ENCODE results near the gene SYNPO2. TPM values are rescaled to one million over a fixed set of nuclear protein-coding genes. Genes with fewer than 3 reads are reported as not detected.
"Not testable (repeated sequence)": the region's sequence is repeated elsewhere in the genome, so short reads cannot be mapped to it uniquely, and the experiment has no call there.

Gene SYNPO2
- total RNA-seq, 4 donors from 2014 or later: 998 to 4,186 (median 1,764) TPM

- intact Hi-C loops (cut with DNase I; ENCODE audit: low total_unique reads) (no loop called here), in situ Hi-C loops (cut with MboI; ENCODE audit: low sequenced_read_pairs in 4 of 4) (no loop called here)
- ATAC-seq (no peak), DNase-seq (no peak)
- no peak overlapping the region for H3K27ac ChIP-seq
- no peaks in the 10 kb centered on the region for H3K9me3 ChIP-seq
- H3K4me3 ChIP-seq: no peak overlapping the region
- TF ChIP-seq CTCF (IDR thresholded peaks at IDR 0.05 in 4 of 5, conservative IDR thresholded peaks at IDR 0.05 in 1 of 5) (no peak), POLR2A (IDR thresholded peaks at IDR 0.05) (no peak)
- H3K27me3 ChIP-seq: no peaks in the 10 kb centered on the region
- H3K36me3 ChIP-seq: no peaks in the 10 kb centered on the region
- no peaks in the 10 kb centered on the region for H3K4me1 ChIP-seq
Observed at GRCh38 chr4:118872181-118872580, 16.5 kb upstream of the SYNPO2 start.

- intact Hi-C loops (cut with DNase I; ENCODE audit: low total_unique reads): no loop called here
- Histone ChIP-seq H3K9me3 (no peaks in the 10 kb centered on the region), H3K4me1 (no peaks in the 10 kb centered on the region), H3K36me3 (no peaks in the 10 kb centered on the region), H3K4me3 (no peak overlapping the region), H3K27me3 (no peaks in the 10 kb centered on the region), H3K27ac (no peak overlapping the region)
- TF ChIP-seq CTCF (IDR thresholded peaks at IDR 0.05 in 4 of 5, conservative IDR thresholded peaks at IDR 0.05 in 1 of 5) (no peak), POLR2A (IDR thresholded peaks at IDR 0.05) (no peak)
- in situ Hi-C loops (cut with MboI; ENCODE audit: low sequenced_read_pairs in 4 of 4): no loop called here
- no peak for ATAC-seq
- DNase-seq: no peak
Observed at GRCh38 chr4:118877797-118878196, 10.9 kb upstream of the SYNPO2 start.

- H3K4me3 ChIP-seq; H3K4me1 ChIP-seq; H3K27me3 ChIP-seq; H3K9me3 ChIP-seq; in situ Hi-C loops (cut with MboI; ENCODE audit: low sequenced_read_pairs in 4 of 4); H3K36me3 ChIP-seq; intact Hi-C loops (cut with DNase I; ENCODE audit: low total_unique reads); H3K27ac ChIP-seq; DNase-seq; ATAC-seq: not testable (repeated sequence)
Observed at GRCh38 chr4:118878507-118878906, 10.1 kb upstream of the SYNPO2 start.

GRCh38 chr4:118879409-118879808, 9.2 kb upstream of the SYNPO2 start:
- no peaks in the 10 kb centered on the region for H3K9me3 ChIP-seq
- TF ChIP-seq POLR2A (IDR thresholded peaks at IDR 0.05) (no peak), CTCF (IDR thresholded peaks at IDR 0.05 in 4 of 5, conservative IDR thresholded peaks at IDR 0.05 in 1 of 5) (no peak)
- intact Hi-C loops (cut with DNase I; ENCODE audit: low total_unique reads): no loop called here
- no peaks in the 10 kb centered on the region for H3K27me3 ChIP-seq
- in situ Hi-C loops (cut with MboI; ENCODE audit: low sequenced_read_pairs in 4 of 4): no loop called here
- H3K27ac ChIP-seq: no peak overlapping the region
- DNase-seq (no peak), ATAC-seq (no peak)
- H3K4me3 ChIP-seq: no peak overlapping the region
- H3K36me3 ChIP-seq: no peaks in the 10 kb centered on the region
- H3K4me1 ChIP-seq: no peaks in the 10 kb centered on the region

GRCh38 chr4:118881512-118882146, 7.0 kb upstream of the SYNPO2 start:
- no peak for DNase-seq
- Histone ChIP-seq H3K9me3 (no peaks in the 10 kb centered on the region), H3K4me3 (no peak overlapping the region), H3K4me1 (no peaks in the 10 kb centered on the region), H3K36me3 (no peaks in the 10 kb centered on the region), H3K27me3 (no peaks in the 10 kb centered on the region), H3K27ac (no peak overlapping the region)
- ATAC-seq: no peak
- in situ Hi-C loops (cut with MboI; ENCODE audit: low sequenced_read_pairs in 4 of 4) (no loop called here), intact Hi-C loops (cut with DNase I; ENCODE audit: low total_unique reads) (loop anchor here (5.0 kb wide), 1 partner anchor 44 kb away; the partner anchor contains the start of gene SEC24D)
- no peak for TF ChIP-seq CTCF (IDR thresholded peaks at IDR 0.05 in 4 of 5, conservative IDR thresholded peaks at IDR 0.05 in 1 of 5)
- no peak for TF ChIP-seq POLR2A (IDR thresholded peaks at IDR 0.05)

All from gastrocnemius medialis (tissue), 4 donors.